Stimulated activated naive CD8-positive, alpha-beta T cell treated with anti-CD3 and anti-CD28 coated beads, Interleukin-15, Interleukin-2, amounts not matched to agents 100 U/mL and 50 U/mL, for 24 hours (primary cell): ENCODE results near the gene DBH.
A peak's percentile ranks its signal among the peaks of the same experiment; 100 is the strongest.

Source experiments
- ATAC-seq: fragments of 150-1000 bp; cut with Tn5 transposase; one replicate; pipeline ENCODE4 v1.10.0; 2021
- DNase-seq: peaks from one replicate; pipeline ENCODE4 v3.0.0; 2021

The DBH gene

DNA sequence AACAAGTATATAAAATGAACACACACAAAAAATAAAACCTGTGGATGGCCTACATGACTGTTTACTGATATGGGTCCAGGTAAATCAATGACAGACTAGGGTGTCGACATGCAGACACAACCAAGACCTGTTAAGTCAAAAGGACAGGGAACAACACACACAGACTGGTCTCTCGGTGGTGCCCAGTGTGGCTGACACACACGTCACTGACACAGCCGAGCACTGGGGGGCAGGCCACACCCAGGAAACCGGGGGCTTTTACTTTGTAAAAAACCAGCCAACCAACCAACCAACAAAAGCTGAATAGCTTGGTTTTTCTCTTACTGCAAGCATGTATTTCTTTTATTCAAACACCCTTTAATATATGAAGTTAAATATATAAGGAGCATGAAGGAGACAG lies 31.9 kb upstream of the DBH start:
- DNase-seq (peak; percentile 40), ATAC-seq (peak; percentile 63)

DNA sequence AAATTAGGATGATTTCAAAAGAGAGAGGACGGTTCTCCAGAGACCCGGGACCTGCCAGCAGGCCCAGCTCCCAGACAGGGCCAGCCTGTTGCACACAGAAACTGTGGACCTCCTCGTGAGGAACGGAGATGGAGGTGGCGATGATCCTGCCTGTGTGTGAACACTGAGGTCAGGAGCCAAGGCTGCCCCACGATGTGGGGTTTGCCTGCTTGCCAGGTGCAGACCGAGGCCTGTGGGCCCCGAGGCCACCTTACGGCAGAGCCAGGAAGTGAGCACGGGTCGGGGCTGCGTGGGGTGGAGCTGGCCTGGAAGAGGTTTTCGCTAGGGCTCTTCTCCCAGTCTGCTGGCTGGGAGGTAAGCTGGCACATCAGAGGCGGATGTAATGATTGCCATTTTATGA lies 31.3 kb upstream of the DBH start:
- ATAC-seq, result no peak
- DNase-seq, result no peak

- DNase-seq (no peak), ATAC-seq (no peak)
Measured at GRCh38 chr9:133605446-133605845, 30.7 kb upstream of the DBH start.

- DNase-seq (no peak), ATAC-seq (no peak)
Measured at GRCh38 chr9:133605856-133606707, 30.1 kb upstream of the DBH start.

DNA sequence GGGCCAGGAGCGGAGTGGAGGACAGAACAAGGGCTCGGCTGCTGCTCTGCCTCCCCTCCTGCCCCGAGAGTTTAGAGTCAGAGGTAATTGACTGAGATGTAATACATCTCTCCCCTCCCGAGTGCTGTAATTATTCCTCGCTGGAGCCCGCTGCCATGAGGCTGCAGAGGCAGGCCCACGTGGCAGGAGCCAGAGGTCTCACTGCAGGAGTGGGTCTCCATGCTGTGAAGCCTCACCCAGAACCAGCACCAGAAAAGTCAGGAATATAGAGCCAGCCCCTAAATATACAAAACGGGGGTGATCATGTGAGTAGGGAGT lies 29.5 kb upstream of the DBH start:
- ATAC-seq, result no peak
- DNase-seq, result no peak

DNA sequence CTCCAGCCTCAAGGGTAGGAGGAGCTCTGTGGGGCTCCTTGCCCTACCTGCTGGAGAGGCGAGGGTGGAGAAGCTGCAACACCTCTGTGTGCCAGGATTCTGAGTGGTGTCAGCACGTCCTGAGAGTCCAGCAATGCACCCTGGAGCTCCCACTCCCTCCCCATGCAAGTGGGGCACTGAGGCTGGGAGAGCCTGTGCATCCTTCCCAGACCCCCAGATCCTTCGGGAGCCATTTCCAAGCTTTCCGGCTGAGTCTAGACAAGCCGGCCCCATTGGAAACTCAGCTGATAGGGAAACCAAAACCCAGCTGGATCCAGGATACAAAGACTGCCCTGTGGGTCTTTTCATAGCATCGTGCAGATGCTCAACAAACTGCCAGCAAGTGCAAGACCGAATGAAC lies 28.8 kb upstream of the DBH start:
- no peak for DNase-seq
- ATAC-seq, result no peak

GRCh38 chr9:133607976-133608375 lies 28.2 kb upstream of the DBH start:
- no peak for DNase-seq
- ATAC-seq, result no peak

- DNase-seq (no peak), ATAC-seq (no peak)
Measured at GRCh38 chr9:133608382-133608781, 27.8 kb upstream of the DBH start.

DNA sequence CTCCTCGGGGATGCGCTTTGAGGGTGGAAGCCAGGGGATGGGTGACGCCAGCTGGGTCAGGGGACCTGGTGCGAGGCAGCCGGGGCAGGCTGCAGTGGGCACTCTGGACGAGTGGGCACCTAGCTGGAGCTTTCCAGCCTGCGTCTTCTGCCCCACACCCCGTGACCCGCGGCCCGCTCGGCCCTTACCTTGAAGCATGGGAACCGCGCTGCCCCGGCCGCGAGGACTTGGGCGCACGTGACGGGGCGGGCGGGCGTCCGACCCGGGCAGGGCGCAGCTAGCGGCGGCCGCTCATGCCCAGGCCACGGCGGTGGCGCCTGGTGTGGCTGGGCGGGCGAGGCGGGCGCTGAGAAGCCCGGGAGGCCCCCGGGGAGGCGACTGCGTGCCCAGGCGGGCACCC lies 27.3 kb upstream of the DBH start:
- DNase-seq (no peak), ATAC-seq (no peak)

DNA sequence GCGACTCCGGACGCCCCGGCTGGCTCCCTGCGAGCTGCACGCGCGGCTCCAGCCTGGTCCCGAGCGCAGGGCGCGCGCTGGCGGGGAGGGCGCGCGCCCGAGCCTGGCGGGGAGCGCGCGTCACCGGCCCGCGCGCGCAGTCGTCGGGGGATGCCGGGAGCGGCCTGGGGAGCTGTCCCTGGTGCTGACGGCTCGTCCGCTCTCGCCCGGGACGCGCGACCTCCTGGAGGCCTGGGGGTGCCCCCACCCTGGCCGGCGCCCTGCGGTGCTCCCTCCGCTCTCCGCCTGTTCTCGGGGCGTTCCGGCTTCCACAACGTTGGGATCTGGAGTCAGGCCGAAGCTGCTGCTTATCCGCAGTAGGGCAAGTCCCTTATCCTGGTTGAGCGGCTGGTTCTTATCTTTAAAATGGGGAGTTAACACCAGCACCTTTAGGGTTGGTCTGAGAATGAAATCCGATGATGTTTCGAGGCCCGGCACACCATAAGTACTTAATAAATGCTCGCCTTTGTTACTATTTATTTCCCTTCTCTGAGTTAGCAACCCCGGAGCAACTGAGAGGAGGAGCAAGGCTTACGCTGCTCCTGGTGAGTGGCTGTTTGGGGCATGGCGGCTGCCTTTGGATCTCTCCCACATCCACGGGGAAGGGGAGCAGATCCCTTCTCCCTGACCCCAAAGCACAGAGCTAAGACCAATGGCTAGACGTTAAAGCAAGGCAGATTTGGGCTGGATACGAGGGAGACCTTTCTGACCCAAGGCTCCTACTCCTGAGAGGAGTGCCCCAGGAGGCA lies 26.7 kb upstream of the DBH start, which contains the start of gene FAM163B:
FAM163B (minus strand) TSS at position 79 of the 788 bp plus-strand sequence. CDS start 29,166 bp downstream, outside the sequence.
- ATAC-seq, result no peak
- DNase-seq, result peak; percentile 58

DNA sequence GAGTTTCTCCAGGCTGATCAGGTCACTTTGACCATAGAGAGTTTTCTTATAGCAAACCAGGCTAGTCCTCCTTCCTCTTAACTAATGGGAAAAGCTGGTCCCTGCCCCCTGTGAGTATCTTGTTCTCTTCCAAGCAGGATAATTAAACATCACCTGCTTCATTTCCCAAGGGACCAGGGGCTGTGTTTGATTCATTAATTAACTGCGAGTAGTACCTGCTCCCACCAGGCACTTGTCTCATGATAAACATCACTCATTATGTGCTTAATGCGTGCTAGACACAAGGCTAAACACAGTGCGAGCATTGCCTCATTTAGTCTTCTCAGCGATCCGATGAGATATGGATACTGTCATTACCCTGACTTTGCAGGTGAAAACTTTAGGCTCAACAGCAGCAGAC lies 25.3 kb upstream of the DBH start:
- ATAC-seq (no peak), DNase-seq (no peak)

DNA sequence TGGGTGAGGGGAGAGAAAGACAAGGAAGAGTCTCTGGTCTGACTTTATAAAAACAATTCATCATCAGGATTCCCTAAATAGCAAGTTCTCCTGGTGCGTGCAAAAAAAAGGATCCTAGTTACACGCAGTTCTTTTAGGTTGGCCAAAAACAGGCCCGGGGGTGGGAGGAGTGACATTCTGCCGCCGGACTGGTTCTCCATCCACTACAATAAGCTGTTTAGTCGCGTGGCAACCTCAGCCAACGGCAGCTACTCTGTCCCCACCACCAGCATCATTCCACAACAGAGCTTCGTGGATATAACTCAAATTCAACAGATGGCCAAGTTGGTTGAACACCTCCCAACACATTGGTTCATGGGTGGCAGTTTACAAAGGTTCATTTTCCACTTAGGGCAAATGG lies 24.1 kb upstream of the DBH start:
- no peak for DNase-seq
- ATAC-seq, result no peak

GRCh38 chr9:133612816-133613215 lies 23.3 kb upstream of the DBH start:
- no peak for ATAC-seq
- DNase-seq, result no peak

DNA sequence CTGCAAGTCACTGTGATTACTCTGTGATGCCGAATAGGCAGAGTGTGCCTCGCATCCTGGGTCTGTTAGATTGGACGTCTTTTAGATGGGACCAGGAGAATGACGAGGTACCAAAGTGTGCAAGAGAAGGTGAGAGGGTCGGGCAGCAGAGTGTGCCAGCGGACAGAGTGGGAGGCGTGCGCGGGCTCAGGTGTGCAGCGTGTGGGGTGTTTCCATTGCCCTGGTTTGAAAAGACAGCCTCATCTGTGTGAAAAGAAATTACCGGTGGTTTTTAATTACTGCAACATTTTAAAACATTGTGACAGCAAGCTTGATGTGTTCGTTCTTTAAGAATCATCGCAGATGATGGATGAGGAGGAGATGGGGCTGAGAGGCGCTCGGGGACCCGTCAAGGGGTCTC lies 22.7 kb upstream of the DBH start:
- ATAC-seq (no peak), DNase-seq (no peak)

GRCh38 chr9:133614056-133614455 lies 22.1 kb upstream of the DBH start:
- DNase-seq (no peak), ATAC-seq (no peak)

DNA sequence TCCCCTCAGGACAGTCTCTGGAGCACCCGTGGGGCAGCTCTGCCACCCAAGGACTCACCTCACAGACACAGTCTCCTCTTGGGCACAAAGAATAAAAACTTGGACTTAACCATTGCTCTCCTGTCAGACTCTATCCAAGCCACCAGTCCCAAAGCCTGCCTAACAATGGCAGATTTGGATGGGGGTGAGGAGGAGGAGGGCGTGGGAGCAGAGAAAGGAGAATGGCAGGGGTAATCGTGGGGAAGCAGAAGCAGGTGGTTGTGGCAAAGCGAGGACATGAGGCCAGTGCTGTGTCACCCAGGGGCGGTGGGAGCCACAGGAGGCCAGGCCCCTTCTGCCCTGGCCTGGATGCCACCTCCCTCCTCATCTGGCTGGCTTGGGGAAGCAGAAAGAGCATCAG lies 21.5 kb upstream of the DBH start:
- DNase-seq (no peak), ATAC-seq (no peak)

DNA sequence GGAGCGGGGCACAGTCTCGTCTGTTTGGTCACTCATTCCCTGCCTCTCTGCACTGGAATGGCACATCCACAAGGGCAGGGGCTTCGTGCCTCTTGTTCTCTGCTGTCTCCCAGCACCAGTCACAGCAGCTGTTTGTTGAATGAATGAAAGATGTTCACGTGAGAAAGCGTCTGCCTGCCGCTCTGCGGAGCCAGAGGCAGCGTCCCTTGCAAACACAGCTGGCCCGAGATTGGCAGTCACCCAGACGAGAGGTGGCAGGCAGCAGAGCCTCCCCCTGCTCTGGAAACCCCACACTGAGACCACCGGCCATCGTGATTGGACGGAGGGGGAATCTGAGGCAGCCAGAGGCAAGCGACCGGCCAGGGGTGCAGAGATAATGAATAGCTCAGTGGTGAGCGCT lies 21.0 kb upstream of the DBH start:
- ATAC-seq (no peak), DNase-seq (no peak)

DNA sequence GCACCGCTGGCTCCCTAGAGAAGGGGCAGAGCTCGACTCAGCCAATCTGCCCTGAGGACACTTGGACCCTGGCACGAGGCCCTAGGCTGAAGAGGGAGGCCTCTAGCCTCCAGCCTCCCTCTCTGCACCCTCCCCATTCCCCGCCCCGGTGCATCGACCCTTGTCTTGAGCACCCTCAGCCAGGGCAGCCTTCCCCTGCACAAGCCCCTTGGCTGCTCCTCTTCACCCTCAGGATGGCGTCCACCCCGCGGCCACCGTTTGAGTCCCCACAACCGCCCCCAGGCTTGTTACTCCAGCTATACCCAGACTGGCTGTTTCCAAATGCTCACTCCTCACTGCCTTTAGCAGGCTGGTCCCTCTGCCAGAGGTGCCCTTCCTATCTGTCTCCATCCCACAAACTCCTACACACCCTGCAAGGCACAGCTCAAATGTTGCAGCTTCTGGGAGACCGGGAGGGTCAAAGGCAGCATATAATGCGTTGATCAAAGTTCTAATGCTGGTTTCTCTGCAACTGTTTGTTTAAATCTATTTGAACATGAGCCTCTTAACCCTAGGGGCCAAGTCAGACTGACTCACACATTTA lies 20.5 kb upstream of the DBH start:
- no peak for ATAC-seq

GRCh38 chr9:133616643-133617405 lies 19.3 kb upstream of the DBH start:
- no peak for ATAC-seq
- no peak for DNase-seq

More for the DNA sequence above, 20.5 kb upstream of the DBH start:
- no peak for DNase-seq

DNA sequence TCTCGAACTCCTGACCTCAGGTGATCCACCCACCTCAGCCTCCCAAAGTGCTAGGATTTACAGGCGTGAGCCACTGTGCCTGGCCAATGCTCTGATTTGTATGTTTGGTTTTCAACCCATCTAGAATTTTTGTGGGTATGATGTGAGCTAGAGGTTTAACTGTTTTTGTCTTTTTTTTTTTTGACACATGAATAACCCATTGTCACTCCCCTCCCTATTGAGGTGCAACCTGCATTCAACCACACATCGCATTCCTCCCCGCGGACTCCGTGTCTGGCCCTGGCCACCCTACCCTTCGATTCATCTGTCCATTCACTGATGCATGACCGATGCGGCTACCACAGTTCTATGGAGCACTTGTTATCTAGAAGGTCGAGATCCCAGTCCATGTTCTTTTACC lies 17.4 kb upstream of the DBH start:
- ATAC-seq, result no peak
- DNase-seq, result no peak

- DNase-seq, result peak; percentile 56
- peak; percentile 65 for ATAC-seq
Measured at GRCh38 chr9:133619791-133620190, 16.4 kb upstream of the DBH start.

DNA sequence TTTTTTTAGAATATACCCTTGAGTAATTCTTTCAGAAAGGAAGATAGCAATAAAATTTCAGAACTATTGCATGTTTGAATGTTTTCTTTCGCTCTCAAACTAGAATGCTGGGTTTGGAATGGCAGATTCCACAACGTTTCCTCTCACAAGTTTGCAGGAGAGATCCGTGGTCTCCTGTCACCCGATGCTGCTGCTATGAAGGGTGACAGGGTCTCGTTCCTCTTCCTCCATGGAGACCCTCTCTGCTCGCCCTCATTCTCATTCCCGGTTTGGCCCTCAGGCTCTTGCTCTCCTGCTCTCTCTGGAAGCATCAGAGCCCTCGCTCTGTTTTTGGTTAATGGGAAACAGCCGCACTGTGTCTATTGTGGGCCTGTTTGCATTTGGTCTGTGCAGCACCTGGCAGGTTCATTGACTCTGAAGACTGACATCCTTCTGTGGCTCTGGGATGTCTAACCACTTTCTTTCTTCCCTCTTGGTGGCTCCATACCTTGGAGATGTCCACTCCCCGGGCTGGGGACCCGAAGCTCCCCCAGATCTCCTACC lies 14.4 kb upstream of the DBH start:
- ATAC-seq (no peak), DNase-seq (no peak)
